Right lobe of liver (tissue), 6 donors: Measurements from ENCODE around the gene C4BPB. TPM values are rescaled to one million over a fixed set of nuclear protein-coding genes. Genes with fewer than 3 reads are reported as not detected.

Experiments
- ATAC-seq, 4 donors: fragments of 200-7000 bp; cut with Tn5 transposase; one replicate each; pipeline ENCODE4 v1.9.1; 2020; ENCODE audit warnings: mild to moderate bottlenecking in 4 of 4, moderate library complexity in 4 of 4
- DNase-seq, 3 donors: peaks; one replicate each; pipeline ENCODE4 v3.0.0-alpha.2; 2020
- H3K27ac ChIP-seq, 3 donors: fragments of 200-600 bp; one replicate each; pipeline ENCODE4 v1.8.0; 2022
- H3K27me3 ChIP-seq, 2 donors: fragments of 200-600 bp; one replicate each; pipeline ENCODE4 v1.8.0; 2022
- H3K36me3 ChIP-seq, 4 donors: fragments of 200-600 bp; sonication (generic) in 1 of 4; one replicate each; pipeline versions ENCODE4 v1.5.1 to v1.8.0; 2017 to 2022; ENCODE audit warnings: control low read depth in 1 of 4
- H3K4me1 ChIP-seq, 4 donors: fragments of 200-600 bp; sonication (generic) in 1 of 4; one replicate each; pipeline versions ENCODE4 v1.5.1 to v1.8.0; 2017 to 2022; ENCODE audit warnings: control low read depth in 1 of 4
- H3K4me3 ChIP-seq, 3 donors: fragments of 200-600 bp; one replicate each; pipeline ENCODE4 v1.8.0; 2022
- H3K9me3 ChIP-seq, 4 donors: fragments of 200-600 bp; sonication (generic) in 1 of 4; one replicate each; pipeline versions ENCODE4 v1.5.1 to v1.8.0; 2017 to 2022; ENCODE audit warnings: control low read depth in 1 of 4
- POLR2A ChIP-seq: fragments of 450-650 bp; IDR thresholded peaks from one replicate; pipeline ENCODE4 v1.6.1; 2017; ENCODE audit warnings: antibody characterized with exemption, mild to moderate bottlenecking
- WGBS: methylation state at CpG from one replicate; pipeline ENCODE4 v1.1.6; 2018; ENCODE audit warnings: low coverage, low lambda C conversion rate; ENCODE audit not compliant: insufficient coverage; ENCODE audit errors: missing lambda C conversion rate; 5-methylcytosine and 5-hydroxymethylcytosine counted together
- intact Hi-C, 2 donors: fragments of 100-400 bp; cut with DNase I; formaldehyde crosslinking; loops; one replicate each; pipeline versions ENCODE4 v1.11.2 to v1.14.1; 2022
- total RNA-seq, 6 experiments: library from RNA; depleted of rRNA in 2 of 6; stranded (reverse); fragments of >200 nt in 2 of 6; fragmentation: NEBNext Ultra II Directional in 3 of 6; extraction: Animal tissue kit (Norgen Biotek cat#: 25700) in 3 of 6; gene quantifications; one replicate each; pipeline versions ENCODE4 v1.1.0 to v1.2.4, GENCODE V29; 2016 to 2023
- TF ChIP-seq, protein P1 (sequence below), 4 donors: fragments of 200-600 bp in 3 of 4; fragments of 450-650 bp in 1 of 4; IDR thresholded peaks; one replicate each; pipeline versions ENCODE4 v1.5.1 to v1.8.0; 2016 to 2022; ENCODE audit warnings: antibody characterized with exemption in 4 of 4, mild to moderate bottlenecking in 2 of 4
- donor health status: DM: no; HTN: yes; CAD: no.
- donor health status: DM: no; HTN: no; CAD: no.
- donor health status: DM: no; HTN: no; CAD: no.
- donor health status: DM: no; HTN: yes; CAD: no.
- donor health status: DM: no; HTN: yes; CAD: no.

Gene C4BPB
- total RNA-seq, 6 experiments from 2014 or later, result 156 to 328 (median 226) TPM

DNA sequence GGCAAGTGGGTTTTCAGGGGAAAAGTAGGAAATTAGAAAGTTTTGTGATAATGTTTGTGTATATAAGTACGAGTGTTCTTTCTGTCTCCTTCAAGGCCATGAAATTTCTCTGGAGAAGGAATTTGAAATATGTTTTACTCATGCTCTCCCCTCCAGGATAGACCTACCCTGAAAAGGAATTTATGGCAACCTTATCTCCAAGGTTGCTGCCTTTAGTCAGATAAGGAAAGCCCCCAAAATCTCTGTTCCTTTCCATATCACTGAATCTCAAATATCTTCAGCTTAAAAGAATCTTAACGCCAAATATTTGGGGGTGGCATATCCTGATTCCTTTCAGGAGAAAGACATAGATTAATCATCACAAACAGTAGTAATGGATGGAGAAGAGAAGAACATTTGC, 499 bp upstream of the C4BPB start:
- no peaks in the 10 kb centered on the region for H3K9me3 ChIP-seq
- H3K4me1 ChIP-seq, result peaks cover 0 to 41% (median 19%) of the 10 kb centered on the region in 4 donors
- H3K27ac ChIP-seq, result peak overlapping the region; percentile 80 to 95 (median 88)
- 53% methylated on average over 2 of the region's 2 CpGs for WGBS
- TF ChIP-seq, protein P1, sequence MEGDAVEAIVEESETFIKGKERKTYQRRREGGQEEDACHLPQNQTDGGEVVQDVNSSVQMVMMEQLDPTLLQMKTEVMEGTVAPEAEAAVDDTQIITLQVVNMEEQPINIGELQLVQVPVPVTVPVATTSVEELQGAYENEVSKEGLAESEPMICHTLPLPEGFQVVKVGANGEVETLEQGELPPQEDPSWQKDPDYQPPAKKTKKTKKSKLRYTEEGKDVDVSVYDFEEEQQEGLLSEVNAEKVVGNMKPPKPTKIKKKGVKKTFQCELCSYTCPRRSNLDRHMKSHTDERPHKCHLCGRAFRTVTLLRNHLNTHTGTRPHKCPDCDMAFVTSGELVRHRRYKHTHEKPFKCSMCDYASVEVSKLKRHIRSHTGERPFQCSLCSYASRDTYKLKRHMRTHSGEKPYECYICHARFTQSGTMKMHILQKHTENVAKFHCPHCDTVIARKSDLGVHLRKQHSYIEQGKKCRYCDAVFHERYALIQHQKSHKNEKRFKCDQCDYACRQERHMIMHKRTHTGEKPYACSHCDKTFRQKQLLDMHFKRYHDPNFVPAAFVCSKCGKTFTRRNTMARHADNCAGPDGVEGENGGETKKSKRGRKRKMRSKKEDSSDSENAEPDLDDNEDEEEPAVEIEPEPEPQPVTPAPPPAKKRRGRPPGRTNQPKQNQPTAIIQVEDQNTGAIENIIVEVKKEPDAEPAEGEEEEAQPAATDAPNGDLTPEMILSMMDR (IDR thresholded peaks at IDR 0.05), result no peak
- TF ChIP-seq POLR2A, result no peak
- intact Hi-C loops, result no loop called here
- H3K27me3 ChIP-seq, result no peaks in the 10 kb centered on the region
- DNase-seq (no peak), ATAC-seq (no peak)
- peaks cover 0 to 13% (median 6%) of the 10 kb centered on the region in 4 donors for H3K36me3 ChIP-seq
- H3K4me3 ChIP-seq, result no peak overlapping the region

GRCh38 chr1:207089627-207090355, 1.1 kb downstream of the C4BPB start:
- peaks cover 0 to 48% (median 19%) of the 10 kb centered on the region in 4 donors for H3K4me1 ChIP-seq
- H3K9me3 ChIP-seq, result no peaks in the 10 kb centered on the region
- no peak for TF ChIP-seq POLR2A
- H3K27me3 ChIP-seq, result no peaks in the 10 kb centered on the region
- intact Hi-C loops, result no loop called here
- WGBS, result 43% methylated on average over 14 of the region's 17 CpGs
- DNase-seq (no peak), ATAC-seq (peak; percentile 12 to 32 (median 22))
- H3K4me3 ChIP-seq, result peak overlapping the region; percentile 39 to 60 (median 58)
- H3K36me3 ChIP-seq, result peaks cover 0 to 29% (median 10%) of the 10 kb centered on the region in 4 donors
- peak overlapping the region; percentile 80 to 95 (median 88) for H3K27ac ChIP-seq

DNA sequence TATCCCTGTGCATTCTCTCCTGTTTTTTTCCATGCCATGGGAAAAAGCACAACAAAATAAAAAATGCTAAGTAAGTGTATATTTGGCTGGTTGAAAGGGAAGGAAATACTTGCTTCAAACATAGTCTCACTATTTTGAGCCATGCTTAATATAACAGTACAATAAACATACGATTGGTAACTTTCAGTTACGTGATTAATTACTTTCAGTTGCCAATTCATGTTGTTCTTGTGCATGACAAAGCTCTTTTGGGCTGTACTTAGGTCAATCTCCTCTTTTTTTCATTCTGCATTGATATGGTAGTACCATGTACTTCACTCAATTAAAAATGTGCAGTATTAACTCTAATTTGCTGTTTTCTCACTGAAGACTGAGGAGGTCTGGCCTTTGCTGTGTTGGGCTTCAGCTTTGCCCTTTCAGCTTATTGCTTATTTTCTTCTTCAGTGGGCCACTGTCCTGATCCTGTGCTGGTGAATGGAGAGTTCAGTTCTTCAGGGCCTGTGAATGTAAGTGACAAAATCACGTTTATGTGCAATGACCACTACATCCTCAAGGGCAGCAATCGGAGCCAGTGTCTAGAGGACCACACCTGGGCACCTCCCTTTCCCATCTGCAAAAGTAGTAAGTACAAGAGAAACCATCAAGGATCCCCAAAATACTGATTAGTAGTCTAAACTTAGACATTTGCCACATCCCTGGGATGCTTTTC, 2.7 kb downstream of the C4BPB start:
- H3K4me3 ChIP-seq, result peak overlapping the region; percentile 39 to 60 (median 58)
- peaks cover 0 to 43% (median 14%) of the 10 kb centered on the region in 4 donors for H3K4me1 ChIP-seq
- peak overlapping the region; percentile 80 to 95 (median 88) for H3K27ac ChIP-seq
- peak; percentile 11 for TF ChIP-seq POLR2A
- TF ChIP-seq, protein P1 (IDR thresholded peaks at IDR 0.05), result peak in 1 of 4 donors; percentile 10
- DNase-seq, result no peak
- WGBS, result 24% methylated on average over 4 of the region's 4 CpGs
- no peaks in the 10 kb centered on the region for H3K9me3 ChIP-seq
- H3K27me3 ChIP-seq, result no peaks in the 10 kb centered on the region
- ATAC-seq, result peak in 3 of 4 donors; percentile 3 to 23 (median 10)
- peaks cover 0 to 41% (median 15%) of the 10 kb centered on the region in 4 donors for H3K36me3 ChIP-seq
- intact Hi-C loops, result no loop called here

DNA sequence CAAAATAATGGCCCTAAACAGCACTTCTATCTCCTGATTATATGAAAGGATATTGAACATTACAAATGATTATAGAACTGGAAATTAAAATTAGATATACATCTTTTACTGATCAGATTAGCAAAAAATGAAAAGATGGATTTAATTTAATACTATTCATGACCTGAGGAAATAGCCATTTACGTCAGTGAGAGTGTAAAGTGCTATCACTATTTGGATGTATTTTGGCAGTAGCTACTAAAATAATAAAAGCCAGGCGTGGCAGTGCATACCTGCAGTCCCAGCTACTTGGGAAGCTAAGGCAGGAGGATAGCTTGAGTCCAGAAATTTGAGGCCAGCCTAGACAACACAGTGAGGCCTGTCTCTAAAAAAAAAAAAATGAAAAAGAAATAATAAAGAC, 5.3 kb downstream of the C4BPB start:
- ATAC-seq, result no peak
- H3K4me3 ChIP-seq, result no peak overlapping the region
- 48% methylated on average over 2 of the region's 2 CpGs for WGBS
- TF ChIP-seq, protein P1 (IDR thresholded peaks at IDR 0.05), result no peak
- TF ChIP-seq POLR2A, result no peak
- H3K27me3 ChIP-seq, result no peaks in the 10 kb centered on the region
- no peak for DNase-seq
- peaks cover 0 to 24% (median 4%) of the 10 kb centered on the region in 4 donors for H3K4me1 ChIP-seq
- no peaks in the 10 kb centered on the region for H3K9me3 ChIP-seq
- intact Hi-C loops, result no loop called here
- peaks cover 0 to 65% (median 24%) of the 10 kb centered on the region in 4 donors for H3K36me3 ChIP-seq
- H3K27ac ChIP-seq, result no peak overlapping the region

GRCh38 chr1:207097871-207098324, 9.2 kb downstream of the C4BPB start:
- Histone ChIP-seq H3K36me3 (peaks cover 0 to 62% (median 19%) of the 10 kb centered on the region in 4 donors), H3K4me3 (no peak overlapping the region), H3K27ac (no peak overlapping the region), H3K27me3 (no peaks in the 10 kb centered on the region), H3K4me1 (peaks cover 0 to 29% (median 7%) of the 10 kb centered on the region in 4 donors), H3K9me3 (no peaks in the 10 kb centered on the region)
- no peak for TF ChIP-seq POLR2A
- TF ChIP-seq, protein P1 (IDR thresholded peaks at IDR 0.05), result no peak
- intact Hi-C loops, result no loop called here
- DNase-seq (no peak), ATAC-seq (no peak)
- WGBS, result 64% methylated on average over 1 of the region's 3 CpGs
